SK-N-SH (cell line): ENCODE results near the gene CCNI2. TPM values are rescaled to one million over a fixed set of nuclear protein-coding genes. Genes with fewer than 3 reads are reported as not detected.

Source experiments
- CTCF ChIA-PET: fragments of 300-600, 350-600 bp; formaldehyde crosslinking; extraction: SDS; loops from one replicate; lab custom pipeline; 2021; lab: Yijun Ruan, JAX
- POLR2A ChIA-PET: fragments of 350-600 bp; sonication (Branson Sonifier 250); formaldehyde crosslinking; extraction: SDS; loops from one replicate; lab custom pipeline; 2020; ENCODE audit warnings: antibody characterized with exemption, inconsistent platforms; lab: Yijun Ruan, JAX
- DNase-seq: peaks from one replicate; pipeline ENCODE4 v3.0.0; 2012
- H2AFZ ChIP-seq: fragments of 200-600 bp; sonication (generic); 2 replicates; pipeline ENCODE4 v1.8.1; 2016; ENCODE audit warnings: antibody characterized with exemption, mild to moderate bottlenecking, low read depth
- H3F3A ChIP-seq: fragments of 200-600 bp; sonication (generic); replicated peaks from 2 replicates; pipeline ENCODE3; 2016; ENCODE audit warnings: antibody characterized with exemption, mild to moderate bottlenecking; ENCODE audit not compliant: insufficient read depth
- H3K27ac ChIP-seq, 2 experiments: fragments of 200-500 bp in 1 of 2; fragments of 200-600 bp in 1 of 2; sonication (Bioruptor generic) in 1 of 2; sonication (generic), shearing (Covaris generic) in 1 of 2; 2 replicates each; pipeline versions ENCODE4 v1.5.1 to v1.6.1; 2014 to 2016; ENCODE audit warnings: low read depth in 2 of 2, inconsistent platforms in 1 of 2, low read length in 1 of 2, mild to moderate bottlenecking in 1 of 2, mixed read lengths in 1 of 2
- H3K27me3 ChIP-seq: fragments of 200-600 bp; sonication (generic), shearing (Covaris generic); 2 replicates; pipeline ENCODE4 v1.6.1; 2016; ENCODE audit warnings: mixed run types; ENCODE audit not compliant: insufficient read depth
- H3K36me3 ChIP-seq, 2 experiments: fragments of 200-500 bp in 1 of 2; fragments of 200-600 bp in 1 of 2; sonication (Bioruptor generic) in 1 of 2; sonication (generic) in 1 of 2; replicated peaks in 1 of 2; 2 replicates each; pipeline versions ENCODE3 to v1.5.1; 2014 to 2016; ENCODE audit warnings: low read length in 1 of 2, mild to moderate bottlenecking in 1 of 2; ENCODE audit not compliant: insufficient read depth in 2 of 2, control insufficient read depth in 1 of 2
- H3K4me1 ChIP-seq, 2 experiments: fragments of 200-500 bp in 1 of 2; fragments of 200-600 bp in 1 of 2; sonication (Bioruptor generic) in 1 of 2; sonication (generic), shearing (Covaris generic) in 1 of 2; 2 replicates each; pipeline versions ENCODE4 v1.5.1 to v1.6.1; 2014 to 2016; ENCODE audit warnings: low read depth in 1 of 2, low read length in 1 of 2, mixed run types in 1 of 2; ENCODE audit not compliant: insufficient read depth in 2 of 2, control insufficient read depth in 1 of 2
- H3K4me2 ChIP-seq: fragments of 200-600 bp; sonication (generic), shearing (Covaris generic); 2 replicates; pipeline ENCODE4 v1.6.1; 2017; ENCODE audit warnings: mixed run types
- H3K4me3 ChIP-seq, 2 experiments: fragments of 200-500 bp in 1 of 2; fragments of 200-600 bp in 1 of 2; sonication (Bioruptor generic) in 1 of 2; sonication (generic), shearing (Covaris generic) in 1 of 2; 2 replicates each; pipeline versions ENCODE4 v1.5.1 to v1.8.1; 2014 to 2016; ENCODE audit warnings: low read depth in 2 of 2, inconsistent platforms in 1 of 2, low read length in 1 of 2, mild to moderate bottlenecking in 1 of 2, mixed read lengths in 1 of 2, moderate library complexity in 1 of 2
- H3K79me2 ChIP-seq: fragments of 200-600 bp; sonication (generic); 2 replicates; pipeline ENCODE4 v1.8.1; 2017; ENCODE audit warnings: mild to moderate bottlenecking; ENCODE audit not compliant: insufficient read depth
- H3K9ac ChIP-seq: fragments of 200-600 bp; sonication (generic); 2 replicates; pipeline ENCODE4 v1.6.1; 2017; ENCODE audit warnings: mixed run types
- H3K9me2 ChIP-seq: fragments of 200-600 bp; sonication (generic); 2 replicates; pipeline ENCODE4 v1.6.1; 2017; ENCODE audit warnings: mixed run types
- H3K9me3 ChIP-seq: fragments of 200-600 bp; sonication (generic); 2 replicates; pipeline ENCODE4 v1.6.1; 2017; ENCODE audit warnings: mixed run types, mild to moderate bottlenecking, moderate library complexity
- H4K20me1 ChIP-seq: fragments of 200-600 bp; sonication (generic); 2 replicates; pipeline ENCODE4 v1.6.1; 2017; ENCODE audit warnings: mild to moderate bottlenecking, mixed run types; ENCODE audit not compliant: insufficient read depth
- CHD2 ChIP-seq: fragments of 150-350 bp; IDR thresholded peaks from 2 replicates; pipeline ENCODE4 v1.6.1; 2018; ENCODE audit warnings: low read length; ENCODE audit not compliant: partially characterized antibody
- EP300 ChIP-seq, 2 experiments: IDR thresholded peaks; 2 replicates each; pipeline versions ENCODE4 v1.4.0 to v1.6.1; 2012; ENCODE audit warnings: borderline replicate concordance in 1 of 2, low read depth in 1 of 2, low read length in 1 of 2
- FOXJ3 ChIP-seq: sonication (generic); formaldehyde crosslinking; IDR thresholded peaks from 2 replicates; pipeline ENCODE4 v1.5.1; 2020; ENCODE audit warnings: mild to moderate bottlenecking, missing genetic modification reagents
- GABPA ChIP-seq: IDR thresholded peaks from 2 replicates; pipeline ENCODE4 v1.4.0; 2012; ENCODE audit warnings: low read depth, mild to moderate bottlenecking
- GATA2 ChIP-seq: sonication (generic); formaldehyde crosslinking; IDR thresholded peaks from 2 replicates; pipeline ENCODE4 v1.5.0; 2020; ENCODE audit warnings: mild to moderate bottlenecking, missing genetic modification reagents
- JUND ChIP-seq: IDR thresholded peaks from 2 replicates; pipeline ENCODE4 v1.4.0; 2012
- MEF2A ChIP-seq: IDR thresholded peaks from 2 replicates; pipeline ENCODE4 v1.4.0; 2012; ENCODE audit warnings: low read depth, borderline replicate concordance
- MXI1 ChIP-seq: IDR thresholded peaks from 2 replicates; pipeline ENCODE4 v1.6.1; 2012; ENCODE audit warnings: mild to moderate bottlenecking, low read depth, low read length, improper control_type of control experiment
- NFIC ChIP-seq: IDR thresholded peaks from 2 replicates; pipeline ENCODE4 v1.4.0; 2012; ENCODE audit warnings: borderline replicate concordance
- NRF1 ChIP-seq: IDR thresholded peaks from 2 replicates; pipeline ENCODE4 v1.6.1; 2012; ENCODE audit warnings: low read depth, mild to moderate bottlenecking, low read length
- POLR2AphosphoS5 ChIP-seq: IDR thresholded peaks from 2 replicates; pipeline ENCODE4 v1.6.1; 2012; ENCODE audit warnings: low read depth, low read length
- RAD21 ChIP-seq: IDR thresholded peaks from 2 replicates; pipeline ENCODE4 v1.6.1; 2012; ENCODE audit warnings: mild to moderate bottlenecking, low read length
- RFX5 ChIP-seq: IDR thresholded peaks from 2 replicates; pipeline ENCODE4 v1.6.1; 2012; ENCODE audit warnings: mild to moderate bottlenecking, improper control_type of control experiment, low read length
- RXRA ChIP-seq: IDR thresholded peaks from 2 replicates; pipeline ENCODE4 v1.4.0; 2012; ENCODE audit warnings: low read depth, mild to moderate bottlenecking, borderline replicate concordance
- SMC3 ChIP-seq: IDR thresholded peaks from 2 replicates; pipeline ENCODE4 v1.6.1; 2012; ENCODE audit warnings: low read depth, low read length, improper control_type of control experiment
- TCF12 ChIP-seq: IDR thresholded peaks from 2 replicates; pipeline ENCODE4 v1.4.0; 2012
- TEAD4 ChIP-seq: IDR thresholded peaks from 2 replicates; pipeline ENCODE4 v1.4.0; 2012; ENCODE audit warnings: mild to moderate bottlenecking, borderline replicate concordance; ENCODE audit not compliant: insufficient read depth
- YY1 ChIP-seq: IDR thresholded peaks from 2 replicates; pipeline ENCODE4 v1.4.0; 2012; ENCODE audit warnings: low read depth, mild to moderate bottlenecking
- WGBS: methylation state at CpG from one replicate; pipeline ENCODE4 v1.1.6; 2017; ENCODE audit warnings: low lambda C conversion rate; 5-methylcytosine and 5-hydroxymethylcytosine counted together
- polyA plus RNA-seq, 3 experiments: library from polyadenylated mRNA; depleted of rRNA; stranded (reverse); fragments of >200 nt; gene quantifications; 2 replicates each; pipeline ENCODE4 v1.2.3, GENCODE V29; 2012
- TF ChIP-seq, protein P1 (sequence below): IDR thresholded peaks from 2 replicates; pipeline ENCODE4 v1.4.0; 2012; ENCODE audit warnings: low read depth, borderline replicate concordance
- TF ChIP-seq, protein P2 (sequence below): fragments of 200-600 bp; sonication (generic); IDR thresholded peaks from 2 replicates; pipeline ENCODE4 v1.6.1; 2017; ENCODE audit warnings: antibody characterized with exemption, mild to moderate bottlenecking, moderate library complexity
- TF ChIP-seq, protein P3 (sequence below): IDR thresholded peaks from 2 replicates; pipeline ENCODE4; 2012

The CCNI2 gene
- polyA plus RNA-seq, 1 of the 3 experiments (the other 2 are of a cell fraction) = 0.05 TPM

GRCh38 chr5:132742626-132743025 lies 4.6 kb upstream of the CCNI2 start:
- no peaks in the 10 kb centered on the region for H3K36me3 ChIP-seq
- no peaks in the 10 kb centered on the region for H3K27me3 ChIP-seq
- H2AFZ ChIP-seq = no peak overlapping the region
- POLR2A ChIA-PET = no interaction called here
- H3K9me3 ChIP-seq = no peaks in the 10 kb centered on the region
- DNase-seq = no peak
- H3F3A ChIP-seq = no peaks in the 10 kb centered on the region
- TF ChIP-seq NFIC = no peak
- TF ChIP-seq, all 33 proteins: peak for 0
- H3K4me2 ChIP-seq = no peak overlapping the region
- CTCF ChIA-PET = no interaction called here
- no peak overlapping the region for H3K27ac ChIP-seq
- no peaks in the 10 kb centered on the region for H3K79me2 ChIP-seq
- H3K9ac ChIP-seq = no peak overlapping the region
- WGBS = 64% methylated on average over 5 of the region's 5 CpGs
- H3K4me1 ChIP-seq = no peaks in the 10 kb centered on the region; a peak in 1 of 4 replicates
- H3K4me3 ChIP-seq = no peak overlapping the region
- no peaks in the 10 kb centered on the region for H3K9me2 ChIP-seq
- H4K20me1 ChIP-seq = no peaks in the 10 kb centered on the region

GRCh38 chr5:132744659-132745058 lies 2.6 kb upstream of the CCNI2 start:
- WGBS = 61% methylated on average over 2 of the region's 2 CpGs
- H3F3A ChIP-seq = no peaks in the 10 kb centered on the region
- no peaks in the 10 kb centered on the region for H3K9me2 ChIP-seq
- ChIA-PET POLR2A (no interaction called here), CTCF (interaction anchor here (1.2 kb wide), 1 partner anchor 10 kb away, joined by 4 read pairs; no protein-coding TSS in a partner anchor)
- H3K9ac ChIP-seq = no peak overlapping the region
- no peak overlapping the region for H3K4me3 ChIP-seq
- no peak overlapping the region for H3K27ac ChIP-seq
- H3K9me3 ChIP-seq = no peaks in the 10 kb centered on the region
- no peaks in the 10 kb centered on the region for H3K27me3 ChIP-seq
- no peaks in the 10 kb centered on the region for H3K79me2 ChIP-seq
- H3K4me1 ChIP-seq = no peaks in the 10 kb centered on the region; a peak in 1 of 4 replicates
- no peaks in the 10 kb centered on the region for H4K20me1 ChIP-seq
- no peak for DNase-seq
- no peaks in the 10 kb centered on the region for H3K36me3 ChIP-seq
- no peak overlapping the region for H3K4me2 ChIP-seq
- no peak for TF ChIP-seq JUND
- TF ChIP-seq, protein P1, sequence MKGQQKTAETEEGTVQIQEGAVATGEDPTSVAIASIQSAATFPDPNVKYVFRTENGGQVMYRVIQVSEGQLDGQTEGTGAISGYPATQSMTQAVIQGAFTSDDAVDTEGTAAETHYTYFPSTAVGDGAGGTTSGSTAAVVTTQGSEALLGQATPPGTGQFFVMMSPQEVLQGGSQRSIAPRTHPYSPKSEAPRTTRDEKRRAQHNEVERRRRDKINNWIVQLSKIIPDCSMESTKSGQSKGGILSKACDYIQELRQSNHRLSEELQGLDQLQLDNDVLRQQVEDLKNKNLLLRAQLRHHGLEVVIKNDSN = no peak
- TF ChIP-seq CHD2 = no peak
- TF ChIP-seq MXI1 = no peak
- TF ChIP-seq POLR2AphosphoS5 = no peak
- no peak for TF ChIP-seq SMC3
- no peak for TF ChIP-seq FOXJ3 (CRISPR knock-in tag)
- TF ChIP-seq EP300 (IDR thresholded peaks at IDR 0.05; ENCODE audit: borderline replicate concordance in 1 of 2, low read depth in 1 of 2, low read length in 1 of 2) = no peak
- TF ChIP-seq, protein P2, sequence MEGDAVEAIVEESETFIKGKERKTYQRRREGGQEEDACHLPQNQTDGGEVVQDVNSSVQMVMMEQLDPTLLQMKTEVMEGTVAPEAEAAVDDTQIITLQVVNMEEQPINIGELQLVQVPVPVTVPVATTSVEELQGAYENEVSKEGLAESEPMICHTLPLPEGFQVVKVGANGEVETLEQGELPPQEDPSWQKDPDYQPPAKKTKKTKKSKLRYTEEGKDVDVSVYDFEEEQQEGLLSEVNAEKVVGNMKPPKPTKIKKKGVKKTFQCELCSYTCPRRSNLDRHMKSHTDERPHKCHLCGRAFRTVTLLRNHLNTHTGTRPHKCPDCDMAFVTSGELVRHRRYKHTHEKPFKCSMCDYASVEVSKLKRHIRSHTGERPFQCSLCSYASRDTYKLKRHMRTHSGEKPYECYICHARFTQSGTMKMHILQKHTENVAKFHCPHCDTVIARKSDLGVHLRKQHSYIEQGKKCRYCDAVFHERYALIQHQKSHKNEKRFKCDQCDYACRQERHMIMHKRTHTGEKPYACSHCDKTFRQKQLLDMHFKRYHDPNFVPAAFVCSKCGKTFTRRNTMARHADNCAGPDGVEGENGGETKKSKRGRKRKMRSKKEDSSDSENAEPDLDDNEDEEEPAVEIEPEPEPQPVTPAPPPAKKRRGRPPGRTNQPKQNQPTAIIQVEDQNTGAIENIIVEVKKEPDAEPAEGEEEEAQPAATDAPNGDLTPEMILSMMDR = no peak
- no peak for TF ChIP-seq YY1
- TF ChIP-seq RXRA = no peak
- TF ChIP-seq NRF1 = no peak
- TF ChIP-seq MEF2A = no peak
- TF ChIP-seq, protein P3, sequence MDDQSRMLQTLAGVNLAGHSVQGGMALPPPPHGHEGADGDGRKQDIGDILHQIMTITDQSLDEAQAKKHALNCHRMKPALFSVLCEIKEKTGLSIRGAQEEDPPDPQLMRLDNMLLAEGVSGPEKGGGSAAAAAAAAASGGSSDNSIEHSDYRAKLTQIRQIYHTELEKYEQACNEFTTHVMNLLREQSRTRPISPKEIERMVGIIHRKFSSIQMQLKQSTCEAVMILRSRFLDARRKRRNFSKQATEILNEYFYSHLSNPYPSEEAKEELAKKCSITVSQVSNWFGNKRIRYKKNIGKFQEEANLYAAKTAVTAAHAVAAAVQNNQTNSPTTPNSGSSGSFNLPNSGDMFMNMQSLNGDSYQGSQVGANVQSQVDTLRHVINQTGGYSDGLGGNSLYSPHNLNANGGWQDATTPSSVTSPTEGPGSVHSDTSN = no peak
- no peak for TF ChIP-seq TEAD4
- TF ChIP-seq GATA2 (CRISPR knock-in tag) = no peak
- TF ChIP-seq GABPA = no peak
- no peak for TF ChIP-seq RFX5
- no peak for TF ChIP-seq RAD21
- no peak for TF ChIP-seq TCF12
- H2AFZ ChIP-seq = no peak overlapping the region
